Heart left ventricle (tissue), 16 donors: Measurements from ENCODE around the gene RPL18. TPM values are rescaled to one million over a fixed set of nuclear protein-coding genes. Genes with fewer than 3 reads are reported as not detected.

ENCODE experiments used
- ATAC-seq, 4 donors: fragments of 200-7000 bp; cut with Tn5 transposase; one replicate each; pipeline ENCODE4 v1.9.1; 2020 to 2022; ENCODE audit warnings: moderate library complexity in 4 of 4, mild to moderate bottlenecking in 3 of 4, moderate number of reproducible peaks in 1 of 4
- DNase-seq, 5 donors: peaks; one replicate each; pipeline ENCODE4 v3.0.0-alpha.2; 2020
- H3K27ac ChIP-seq, 12 donors: fragments of 200-600 bp; sonication (generic) in 4 of 12; one replicate each; pipeline versions ENCODE4 v1.5.0 to v1.8.0; 2016 to 2022; ENCODE audit warnings: mild to moderate bottlenecking in 2 of 12
- H3K27me3 ChIP-seq, 9 donors: fragments of 200-600 bp; sonication (generic) in 2 of 9; one replicate each; pipeline versions ENCODE4 v1.5.1 to v1.8.0; 2016 to 2022; ENCODE audit warnings: mild to moderate bottlenecking in 3 of 9
- H3K36me3 ChIP-seq, 9 donors: fragments of 200-600 bp; sonication (generic) in 2 of 9; one replicate each; pipeline versions ENCODE4 v1.5.0 to v1.8.0; 2018 to 2022; ENCODE audit warnings: mild to moderate bottlenecking in 2 of 9
- H3K4me1 ChIP-seq, 12 donors: fragments of 200-600 bp; sonication (generic) in 4 of 12; one replicate each; pipeline versions ENCODE4 v1.5.0 to v1.8.0; 2016 to 2022; ENCODE audit warnings: mild to moderate bottlenecking in 3 of 12
- H3K4me3 ChIP-seq, 12 donors: fragments of 200-600 bp; sonication (generic) in 4 of 12; one replicate each; pipeline versions ENCODE4 v1.5.0 to v1.8.0; 2017 to 2022; ENCODE audit warnings: mild to moderate bottlenecking in 9 of 12, moderate library complexity in 4 of 12
- H3K9me3 ChIP-seq, 12 donors: fragments of 200-600 bp; sonication (generic) in 4 of 12; one replicate each; pipeline versions ENCODE4 v1.5.0 to v1.8.0; 2016 to 2022; ENCODE audit warnings: mild to moderate bottlenecking in 1 of 12
- CTCF ChIP-seq, 12 donors: fragments of 200-600 bp; sonication (generic) in 4 of 12; IDR thresholded peaks; one replicate each; pipeline versions ENCODE4 v1.5.0 to v1.8.0; 2018 to 2022; ENCODE audit warnings: antibody characterized with exemption in 12 of 12, mild to moderate bottlenecking in 5 of 12
- POLR2A ChIP-seq, 2 donors: fragments of 450-650 bp; IDR thresholded peaks; one replicate each; pipeline ENCODE4 v1.6.1; 2017; ENCODE audit warnings: antibody characterized with exemption in 2 of 2, mild to moderate bottlenecking in 2 of 2, moderate library complexity in 2 of 2
- WGBS, 4 donors: extraction: QIAGEN DNeasy Blood & Tissue Kit in 2 of 4; methylation state at CpG; one replicate each; pipeline versions ENCODE4 v1.1.5 to v1.1.7; 2013 to 2018; 5-methylcytosine and 5-hydroxymethylcytosine counted together
- intact Hi-C, 10 donors: fragments of 100-400 bp; cut with DNase I; formaldehyde crosslinking; loops; one replicate each; pipeline versions ENCODE4 v1.11.1 to v1.14.2; 2022
- polyA plus RNA-seq, 2 donors: library from polyadenylated mRNA; stranded (reverse); fragments of 200-250 nt; gene quantifications; one replicate each; pipeline ENCODE4 v1.2.3, GENCODE V29; 2013
- total RNA-seq, 9 donors: library from RNA; depleted of rRNA in 2 of 9; stranded (reverse); fragments of >200 nt in 2 of 9; fragmentation: NEBNext Ultra II Directional in 3 of 9; extraction: Animal tissue kit (Norgen Biotek cat#: 25700) in 3 of 9; gene quantifications; one replicate each; pipeline versions ENCODE4 v1.1.0 to v1.2.4, GENCODE V29; 2016 to 2023
- donor health status: ischemic (EF 13 %, LVEDD 7.1; RV severe dilation, severe dysfunction).
- donor health status: healthy with polysubstance abuse.
- donor health status: DM: no; HTN: yes; CAD: no.
- donor health status: DM: no; HTN: no; CAD: no.
- donor health status: ischemic (EF 25% LVEDD 6.9; RV normal size, moderate dysfunction).
- donor health status: ischemic (EF 25% LVEDD 5.7; RV mildly dilated, moderate dysfunction).
- donor health status: healthy.
- donor health status: DM: yes; HTN: yes; CAD: no.
- donor health status: ischemic (EF 35%, LVEDD 5.7; RV mildly dilated, moderate dysfunction).
- donor health status: nonischemic (EF 11% LVEDD 7.7; RV severe dilation, severe dysfunction).
- donor health status: DM: yes; HTN: yes; CAD: no.
- donor health status: PGD.
- donor health status: ischemic (EF 29% LVEDD 5.4; RV normal size, mild dysfunction).
- donor health status: nonischemic (EF 23%, LVEDD 6.1; RV moderate dilation, normal function).

The RPL18 gene
- total and polyA plus RNA-seq, 11 donors = 470 to 1,773 (median 714) TPM

GRCh38 chr19:48631225-48631624 lies 12.2 kb upstream of the RPL18 start:
- H3K36me3 ChIP-seq = peaks cover 0 to 49% (median 3%) of the 10 kb centered on the region in 9 donors
- no peak for DNase-seq
- TF ChIP-seq CTCF (IDR thresholded peaks at IDR 0.05) = no peak
- no peaks in the 10 kb centered on the region for H3K9me3 ChIP-seq
- peaks cover 20 to 67% (median 51%) of the 10 kb centered on the region in 12 donors for H3K4me1 ChIP-seq
- peak overlapping the region in 2 of 12 donors; percentile 16 to 31 for H3K4me3 ChIP-seq
- no peaks in the 10 kb centered on the region for H3K27me3 ChIP-seq
- no peak for ATAC-seq
- peak overlapping the region in 11 of 12 donors; percentile 36 to 88 (median 84) for H3K27ac ChIP-seq
- WGBS, 4 donors = 48 to 93% (median 71%) methylated on average over 2 to 3 of the region's 3 CpGs
- intact Hi-C loops = no loop called here

DNA sequence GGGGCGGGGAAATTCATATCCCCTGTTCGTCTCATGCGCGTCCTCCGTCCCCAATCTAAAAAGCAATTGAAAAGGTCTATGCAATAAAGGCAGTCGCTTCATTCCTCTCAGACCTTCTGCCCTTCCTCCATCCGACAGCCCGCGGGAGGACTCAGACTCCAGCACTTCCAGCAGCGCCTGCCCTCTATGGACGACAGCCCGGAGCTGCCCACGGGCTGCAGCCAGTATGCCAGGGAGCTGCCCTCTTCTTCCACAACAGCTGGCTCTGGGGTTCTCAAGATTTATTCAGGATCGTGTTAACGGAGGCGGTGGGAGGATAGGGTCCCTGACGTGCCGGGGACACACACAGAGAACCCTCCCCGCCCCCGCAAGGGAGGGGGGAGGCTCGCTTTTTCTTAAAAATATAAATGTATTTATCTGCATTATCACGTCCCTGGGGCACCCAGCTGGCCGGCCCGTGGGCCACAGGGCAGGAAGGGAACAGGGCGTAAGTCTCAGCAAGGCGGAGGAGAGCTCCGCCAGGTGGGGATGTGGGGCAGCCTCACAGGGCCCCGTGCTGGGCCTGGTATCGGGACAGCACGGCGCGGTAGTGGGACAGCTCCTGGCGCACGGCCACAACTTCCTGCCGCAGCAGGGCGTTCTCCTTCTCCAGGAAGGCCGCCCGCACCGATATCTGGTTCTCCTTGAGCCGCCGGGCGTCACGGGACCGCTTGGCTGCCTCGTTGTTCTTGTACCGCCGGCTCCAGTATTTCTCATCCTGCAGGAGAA lies 11.5 kb upstream of the RPL18 start:
- no peak for TF ChIP-seq POLR2A (IDR thresholded peaks at IDR 0.05)
- peak in 9 of 12 donors; percentile 11 to 53 (median 32) for TF ChIP-seq CTCF (IDR thresholded peaks at IDR 0.05)
- Histone ChIP-seq H3K4me1 (peaks cover 20 to 60% (median 51%) of the 10 kb centered on the region in 12 donors), H3K9me3 (no peaks in the 10 kb centered on the region), H3K36me3 (peaks cover 0 to 53% (median 7%) of the 10 kb centered on the region in 9 donors), H3K27ac (peak overlapping the region in 11 of 12 donors; percentile 36 to 88 (median 84)), H3K4me3 (peak overlapping the region in 6 of 12 donors; percentile 2 to 36 (median 18)), H3K27me3 (no peaks in the 10 kb centered on the region)
- intact Hi-C loops = no loop called here
- 10 to 17% (median 14%) methylated on average over 41 to 47 of the region's 47 CpGs for WGBS, 4 donors
- DNase-seq = peak; percentile 85 to 90 (median 89)
- ATAC-seq = peak; percentile 2 to 47 (median 20)

DNA sequence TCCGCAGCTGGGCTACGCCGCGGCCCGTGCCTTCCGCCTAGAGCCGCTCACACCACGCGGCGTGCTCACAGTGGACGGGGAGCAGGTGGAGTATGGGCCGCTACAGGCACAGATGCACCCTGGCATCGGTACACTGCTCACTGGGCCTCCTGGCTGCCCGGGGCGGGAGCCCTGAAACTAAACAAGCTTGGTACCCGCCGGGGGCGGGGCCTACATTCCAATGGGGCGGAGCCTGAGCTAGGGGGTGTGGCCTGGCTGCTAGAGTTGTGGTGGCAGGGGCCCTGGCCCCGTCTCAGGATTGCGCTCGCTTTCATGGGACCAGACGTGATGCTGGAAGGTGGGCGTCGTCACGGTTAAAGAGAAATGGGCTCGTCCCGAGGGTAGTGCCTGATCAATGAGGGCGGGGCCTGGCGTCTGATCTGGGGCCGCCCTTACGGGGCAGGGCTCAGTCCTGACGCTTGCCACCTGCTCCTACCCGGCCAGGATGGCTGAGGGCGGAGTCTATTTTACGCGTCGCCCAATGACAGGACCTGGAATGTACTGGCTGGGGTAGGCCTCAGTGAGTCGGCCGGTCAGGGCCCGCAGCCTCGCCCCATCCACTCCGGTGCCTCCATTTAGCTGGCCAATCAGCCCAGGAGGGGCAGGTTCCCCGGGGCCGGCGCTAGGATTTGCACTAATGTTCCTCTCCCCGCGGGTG lies 10.8 kb upstream of the RPL18 start:
- H3K27ac ChIP-seq = peak overlapping the region in 11 of 12 donors; percentile 36 to 88 (median 84)
- no peaks in the 10 kb centered on the region for H3K27me3 ChIP-seq
- H3K4me3 ChIP-seq = peak overlapping the region in 4 of 12 donors; percentile 2 to 31 (median 18)
- ATAC-seq (peak in 3 of 4 donors; percentile 26 to 36 (median 28)), DNase-seq (peak in 4 of 5 donors; percentile 42 to 75 (median 72))
- 53 to 81% (median 58%) methylated on average over 14 to 48 of the region's 48 CpGs for WGBS, 4 donors
- intact Hi-C loops = loop anchor here in 2 of 10 donors (5.0 to 10.0 kb wide), 2 partner anchors 882 to 1015 kb away; partner anchors contain the start of genes NOP53 (in 1 of the 2), RRAS (in 1 of the 2) and SCAF1 (in 1 of the 2)
- H3K36me3 ChIP-seq = peaks cover 0 to 53% (median 7%) of the 10 kb centered on the region in 9 donors
- H3K4me1 ChIP-seq = peaks cover 20 to 58% (median 49%) of the 10 kb centered on the region in 12 donors
- no peak for TF ChIP-seq CTCF (IDR thresholded peaks at IDR 0.05)
- H3K9me3 ChIP-seq = no peaks in the 10 kb centered on the region

DNA sequence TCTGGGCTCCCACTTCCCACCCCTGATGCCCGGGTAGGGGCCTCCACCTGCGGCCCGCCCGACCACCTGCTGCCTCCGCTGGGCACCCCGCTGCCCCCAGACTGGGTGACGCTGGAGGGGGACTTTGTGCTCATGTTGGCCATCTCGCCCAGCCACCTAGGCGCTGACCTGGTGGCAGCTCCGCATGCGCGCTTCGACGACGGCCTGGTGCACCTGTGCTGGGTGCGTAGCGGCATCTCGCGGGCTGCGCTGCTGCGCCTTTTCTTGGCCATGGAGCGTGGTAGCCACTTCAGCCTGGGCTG lies 10.3 kb upstream of the RPL18 start:
- H3K36me3 ChIP-seq = peaks cover 0 to 53% (median 7%) of the 10 kb centered on the region in 9 donors
- TF ChIP-seq POLR2A (IDR thresholded peaks at IDR 0.05) (no peak), CTCF (IDR thresholded peaks at IDR 0.05) (no peak)
- H3K9me3 ChIP-seq = no peaks in the 10 kb centered on the region
- no peaks in the 10 kb centered on the region for H3K27me3 ChIP-seq
- H3K4me1 ChIP-seq = peaks cover 17 to 58% (median 50%) of the 10 kb centered on the region in 12 donors
- intact Hi-C loops = loop anchor here in 2 of 10 donors (5.0 to 10.0 kb wide), 2 partner anchors 882 to 1016 kb away; partner anchors contain the start of genes NOP53 (in 1 of the 2), RRAS (in 1 of the 2) and SCAF1 (in 1 of the 2)
- DNase-seq (no peak), ATAC-seq (no peak)
- H3K4me3 ChIP-seq = no peak overlapping the region
- peak overlapping the region in 6 of 12 donors; percentile 0 to 88 (median 85) for H3K27ac ChIP-seq
- WGBS, 4 donors = 86 to 92% (median 89%) methylated on average over 18 to 22 of the region's 22 CpGs
